ENCODE data around the gene MEAK7. TPM values are rescaled to one million over a fixed set of nuclear protein-coding genes. Genes with fewer than 3 reads are reported as not detected.

Gene MEAK7
- total and polyA plus RNA-seq, 7 donors: 4.2 to 13.7 (median 11.8) TPM

- DNase-seq: peak; percentile 25
These were observed 4.8 kb downstream of the MEAK7 start for GRCh38 chr16:84499638-84500037.

GRCh38 chr16:84498859-84499620, 5.4 kb downstream of the MEAK7 start:
- intact Hi-C loops (cut with DNase I): no loop called here
- TF ChIP-seq POLR2A (IDR thresholded peaks at IDR 0.05) (no peak), CTCF (IDR thresholded peaks at IDR 0.05) (no peak), EP300 (IDR thresholded peaks at IDR 0.05) (no peak), POLR2AphosphoS5 (IDR thresholded peaks at IDR 0.05) (no peak)
- peaks cover 0 to 10% (median 8%) of the 10 kb centered on the region in 4 donors for H3K4me1 ChIP-seq
- H3K9me3 ChIP-seq: no peaks in the 10 kb centered on the region
- 94% methylated on average over 13 of the region's 13 CpGs for WGBS, 2 donors
- H3K36me3 ChIP-seq: peaks cover 12 to 64% (median 27%) of the 10 kb centered on the region in 4 donors
- H3K4me3 ChIP-seq: no peak overlapping the region
- no peak overlapping the region for H3K27ac ChIP-seq
- DNase-seq: no peak
- no peaks in the 10 kb centered on the region for H3K27me3 ChIP-seq

More at GRCh38 chr16:84499638-84500037, 4.8 kb downstream of the MEAK7 start:
- H3K4me3 ChIP-seq: no peak overlapping the region
- 93 to 94% methylated on average over 15 of the region's 15 CpGs for WGBS, 2 donors
- H3K9me3 ChIP-seq: no peaks in the 10 kb centered on the region
- H3K4me1 ChIP-seq: peaks cover 0 to 12% (median 10%) of the 10 kb centered on the region in 4 donors
- intact Hi-C loops (cut with DNase I): no loop called here
- no peaks in the 10 kb centered on the region for H3K27me3 ChIP-seq
- TF ChIP-seq CTCF (IDR thresholded peaks at IDR 0.05) (no peak), POLR2A (IDR thresholded peaks at IDR 0.05) (no peak), POLR2AphosphoS5 (IDR thresholded peaks at IDR 0.05) (no peak), EP300 (IDR thresholded peaks at IDR 0.05) (no peak)
- H3K27ac ChIP-seq: no peak overlapping the region
- peaks cover 12 to 58% (median 26%) of the 10 kb centered on the region in 4 donors for H3K36me3 ChIP-seq

GRCh38 chr16:84498223-84498610, 6.2 kb downstream of the MEAK7 start:
- Histone ChIP-seq H3K27me3 (no peaks in the 10 kb centered on the region), H3K4me3 (no peak overlapping the region), H3K9me3 (peaks cover 0 to 2% (median 0%) of the 10 kb centered on the region in 4 donors), H3K27ac (no peak overlapping the region), H3K4me1 (peaks cover 0 to 2% (median under 1%) of the 10 kb centered on the region in 4 donors), H3K36me3 (peaks cover 12 to 73% (median 27%) of the 10 kb centered on the region in 4 donors)
- no peak for TF ChIP-seq POLR2AphosphoS5 (IDR thresholded peaks at IDR 0.05)
- no peak for TF ChIP-seq CTCF (IDR thresholded peaks at IDR 0.05)
- TF ChIP-seq EP300 (IDR thresholded peaks at IDR 0.05): no peak
- TF ChIP-seq POLR2A (IDR thresholded peaks at IDR 0.05): no peak
- intact Hi-C loops (cut with DNase I): no loop called here
- no peak for DNase-seq
- WGBS, 2 donors: 97 to 100% methylated on average over 2 of the region's 2 CpGs

- Histone ChIP-seq H3K27ac (no peak overlapping the region), H3K4me3 (no peak overlapping the region), H3K36me3 (peaks cover 12 to 77% (median 27%) of the 10 kb centered on the region in 4 donors), H3K9me3 (peaks cover 0 to 2% (median 0%) of the 10 kb centered on the region in 4 donors), H3K27me3 (no peaks in the 10 kb centered on the region), H3K4me1 (no peaks in the 10 kb centered on the region)
- DNase-seq: no peak
- intact Hi-C loops (cut with DNase I): no loop called here
- TF ChIP-seq CTCF (IDR thresholded peaks at IDR 0.05): no peak
- TF ChIP-seq POLR2A (IDR thresholded peaks at IDR 0.05): no peak
- TF ChIP-seq POLR2AphosphoS5 (IDR thresholded peaks at IDR 0.05): no peak
- TF ChIP-seq EP300 (IDR thresholded peaks at IDR 0.05): no peak
- WGBS, 2 donors: 92% methylated on average over 18 of the region's 18 CpGs
These were observed 6.8 kb downstream of the MEAK7 start for GRCh38 chr16:84497418-84498222.

Measured in sigmoid colon (tissue), 7 donors.